Stomach (tissue), 4 donors: ENCODE results near the gene NDUFA7.

Experiments
- CTCF ChIP-seq, 7 experiments: fragments of 450-650 bp in 4 of 7; fragments of 200-600 bp in 3 of 7; sonication (generic) in 3 of 7; IDR thresholded peaks; one replicate each; pipeline ENCODE4 v1.5.1; 2016 to 2019; ENCODE audit warnings: antibody characterized with exemption in 7 of 7, control low read depth in 2 of 7, mild to moderate bottlenecking in 1 of 7
- POLR2A ChIP-seq, 4 donors: fragments of 450-650 bp; IDR thresholded peaks; one replicate each; pipeline ENCODE4 v1.6.1; 2016; ENCODE audit warnings: antibody characterized with exemption in 4 of 4, control low read depth in 2 of 4, mild to moderate bottlenecking in 1 of 4, moderate library complexity in 1 of 4
- POLR2AphosphoS5 ChIP-seq, 3 donors: sonication (generic); formaldehyde crosslinking; IDR thresholded peaks; one replicate each; pipeline ENCODE4 v1.6.1; 2016; ENCODE audit warnings: antibody characterized with exemption in 3 of 3

DNA sequence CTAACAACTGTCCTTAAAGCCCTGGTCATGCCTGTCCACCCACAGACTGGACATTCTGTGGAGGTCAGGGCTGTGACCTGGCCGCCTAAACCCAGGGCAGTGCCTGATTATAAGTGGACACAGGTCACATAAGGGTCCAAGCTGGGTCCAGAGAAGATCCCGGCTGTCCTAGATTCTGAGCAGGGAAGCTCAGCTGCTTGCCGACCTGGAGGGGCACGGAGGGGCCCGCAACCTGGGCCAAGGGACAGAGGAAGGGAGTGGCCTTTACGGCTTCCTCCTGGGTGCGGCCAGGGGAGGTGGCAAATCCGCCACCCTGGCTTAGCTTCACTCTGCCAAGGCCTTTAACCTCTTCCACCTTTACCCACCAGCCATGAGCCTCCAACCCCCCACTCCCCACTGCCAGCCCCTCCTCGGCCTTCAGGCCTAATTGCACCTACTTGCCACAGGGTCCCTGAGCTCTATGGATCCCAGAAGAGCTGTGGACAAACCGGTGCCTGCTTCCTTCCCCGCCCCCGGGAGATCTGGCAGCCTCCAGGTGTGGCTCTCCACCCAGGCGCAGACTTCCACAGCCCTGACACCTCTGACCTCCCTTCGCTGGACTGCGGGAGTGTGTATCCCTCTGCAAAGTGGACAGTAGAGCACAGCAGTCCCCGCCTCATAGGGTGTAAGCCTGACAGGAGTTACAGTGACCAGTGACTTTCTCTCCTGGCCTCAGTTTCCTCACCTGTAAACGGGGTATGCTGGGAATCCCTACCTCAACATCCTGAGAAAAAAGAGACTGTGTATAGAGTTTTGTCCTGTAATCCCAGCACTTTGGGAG lies 14.7 kb downstream of the NDUFA7 start:
- TF ChIP-seq CTCF (IDR thresholded peaks at IDR 0.05) (no peak), POLR2A (IDR thresholded peaks at IDR 0.05) (no peak), POLR2AphosphoS5 (IDR thresholded peaks at IDR 0.05) (no peak)
